GM18511 (cell line): ENCODE measurements around the gene VSTM4.

Experiments used
- ATAC-seq: cut with Tn5 transposase; IDR thresholded peaks from one replicate; pipeline ENCODE4 v1.9.1; 2021; ENCODE audit warnings: mild to moderate bottlenecking, moderate library complexity; ENCODE audit not compliant: unreplicated experiment

Gene VSTM4

GRCh38 chr10:48981310-48981907 is 133.9 kb downstream of the VSTM4 start:
- no peak for ATAC-seq

GRCh38 chr10:48978318-48978717 is 137.0 kb downstream of the VSTM4 start:
- ATAC-seq = no peak

GRCh38 chr10:48976196-48976595 is 139.1 kb downstream of the VSTM4 start:
- no peak for ATAC-seq

- ATAC-seq = no peak
Measured at GRCh38 chr10:48974510-48975156, 140.7 kb downstream of the VSTM4 start.

GRCh38 chr10:48973065-48973464 is 142.3 kb downstream of the VSTM4 start:
- ATAC-seq = no peak

GRCh38 chr10:48970654-48971053 is 144.7 kb downstream of the VSTM4 start:
- no peak for ATAC-seq

GRCh38 chr10:48970046-48970445 is 145.3 kb downstream of the VSTM4 start:
- no peak for ATAC-seq

- ATAC-seq = no peak
Measured at GRCh38 chr10:48968036-48968435, 147.3 kb downstream of the VSTM4 start.

- no peak for ATAC-seq
Measured at GRCh38 chr10:48965460-48965859, 149.9 kb downstream of the VSTM4 start.
